ENCODE data around the gene ZRANB1.

DNA sequence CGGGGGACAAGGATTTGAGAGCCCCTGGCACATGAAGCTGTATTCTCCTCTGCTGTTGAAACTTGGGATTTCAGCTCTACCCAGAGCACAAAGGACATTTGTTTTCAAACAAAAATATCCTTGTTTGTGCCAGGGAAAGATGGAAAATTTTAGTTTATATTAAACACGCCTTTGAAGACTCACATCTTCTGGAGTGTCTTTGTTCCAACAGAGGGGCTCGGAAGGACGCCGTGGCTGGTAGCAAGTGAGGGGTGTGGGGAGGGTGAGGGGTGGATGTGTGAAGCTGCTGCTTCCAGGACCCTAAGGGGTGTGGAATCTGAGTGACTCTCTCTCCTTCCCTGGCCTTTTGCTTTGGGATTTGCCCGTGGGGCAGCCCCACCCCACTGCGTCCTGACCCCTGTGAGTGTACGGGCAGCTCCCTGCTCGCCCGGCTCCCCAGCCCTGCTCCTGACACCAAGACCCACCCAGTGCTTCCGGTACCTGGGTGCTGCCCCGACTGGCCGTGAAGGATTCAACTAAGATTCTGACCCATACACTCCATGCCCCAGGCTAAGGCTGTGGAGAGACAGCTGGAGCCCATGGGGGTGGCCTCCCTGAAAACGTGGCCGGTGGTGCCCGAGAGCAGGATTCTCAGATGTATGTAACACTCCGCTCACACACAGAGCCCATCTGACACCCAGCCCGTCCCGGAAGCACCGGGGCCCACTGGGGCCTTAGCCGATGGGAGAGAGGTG, 59.6 kb downstream of the ZRANB1 start:
- TF ChIP-seq, protein P1, sequence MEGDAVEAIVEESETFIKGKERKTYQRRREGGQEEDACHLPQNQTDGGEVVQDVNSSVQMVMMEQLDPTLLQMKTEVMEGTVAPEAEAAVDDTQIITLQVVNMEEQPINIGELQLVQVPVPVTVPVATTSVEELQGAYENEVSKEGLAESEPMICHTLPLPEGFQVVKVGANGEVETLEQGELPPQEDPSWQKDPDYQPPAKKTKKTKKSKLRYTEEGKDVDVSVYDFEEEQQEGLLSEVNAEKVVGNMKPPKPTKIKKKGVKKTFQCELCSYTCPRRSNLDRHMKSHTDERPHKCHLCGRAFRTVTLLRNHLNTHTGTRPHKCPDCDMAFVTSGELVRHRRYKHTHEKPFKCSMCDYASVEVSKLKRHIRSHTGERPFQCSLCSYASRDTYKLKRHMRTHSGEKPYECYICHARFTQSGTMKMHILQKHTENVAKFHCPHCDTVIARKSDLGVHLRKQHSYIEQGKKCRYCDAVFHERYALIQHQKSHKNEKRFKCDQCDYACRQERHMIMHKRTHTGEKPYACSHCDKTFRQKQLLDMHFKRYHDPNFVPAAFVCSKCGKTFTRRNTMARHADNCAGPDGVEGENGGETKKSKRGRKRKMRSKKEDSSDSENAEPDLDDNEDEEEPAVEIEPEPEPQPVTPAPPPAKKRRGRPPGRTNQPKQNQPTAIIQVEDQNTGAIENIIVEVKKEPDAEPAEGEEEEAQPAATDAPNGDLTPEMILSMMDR (IDR thresholded peaks at IDR 0.05) = no peak
- TF ChIP-seq POLR2A (IDR thresholded peaks at IDR 0.05) (no peak), EP300 (IDR thresholded peaks at IDR 0.05) (no peak)

All from gastroesophageal sphincter (tissue), 3 donors.